Measurements from ENCODE around the gene CTNNB1. TPM values are rescaled to one million over a fixed set of nuclear protein-coding genes. Genes with fewer than 3 reads are reported as not detected.

The CTNNB1 gene
- total RNA-seq (2016; rRNA removed; fragmentation: Illumina TruSeq; extraction: Trizol) = 489 and 700 TPM in 2 replicates
- 50.2 and 54.9 TPM in 2 replicates for total RNA-seq (2016; cell fraction: cytosol; rRNA removed; fragmentation: Illumina TruSeq; extraction: Trizol; ENCODE audit: low read depth)
- 488 and 720 TPM in 2 replicates for total RNA-seq (2016; cell fraction: insoluble cytoplasmic fraction; rRNA removed; fragmentation: Illumina TruSeq; extraction: Trizol)
- 94.6 and 98.6 TPM in 2 replicates for total RNA-seq (2016; cell fraction: membrane; rRNA removed; fragmentation: Illumina TruSeq; extraction: Trizol)
- 268 and 292 TPM in 2 replicates for total RNA-seq (2016; cell fraction: nucleus; rRNA removed; fragmentation: Illumina TruSeq; extraction: Trizol)
- polyA plus RNA-seq (2011; rRNA removed) = 398 and 417 TPM in 2 replicates
- 460 and 473 TPM in 2 replicates for polyA plus RNA-seq (2011; cell fraction: cytosol; rRNA removed)
- polyA plus RNA-seq (2011; cell fraction: nucleus; rRNA removed) = 417 and 480 TPM in 2 replicates
- 229 and 276 TPM in 2 replicates for polyA plus RNA-seq (2012)
- polyA plus RNA-seq (2016; cell fraction: cytosol; fragmentation: Illumina TruSeq; extraction: Trizol; ENCODE audit: low read depth) = 7.0 and 9.4 TPM in 2 replicates
- 347 and 367 TPM in 2 replicates for polyA plus RNA-seq (2016; cell fraction: insoluble cytoplasmic fraction; fragmentation: Illumina TruSeq; extraction: Trizol; ENCODE audit: low read depth)
- 21.8 and 23.3 TPM in 2 replicates for polyA plus RNA-seq (2016; cell fraction: membrane; fragmentation: Illumina TruSeq; extraction: Trizol; ENCODE audit: low read depth)
- 235 and 254 TPM in 2 replicates for polyA plus RNA-seq (2016; cell fraction: nucleus; fragmentation: Illumina TruSeq; extraction: Trizol; ENCODE audit: insufficient read depth, low read depth)
- polyA minus RNA-seq (2011; rRNA and poly(A)+ RNA removed; ENCODE audit: low replicate concordance) = 1,533 and 3,275 TPM in 2 replicates
- 616 and 632 TPM in 2 replicates for polyA minus RNA-seq (2011; cell fraction: cytosol; rRNA and poly(A)+ RNA removed)
- 538 and 639 TPM in 2 replicates for polyA minus RNA-seq (2011; cell fraction: nucleus; rRNA and poly(A)+ RNA removed)
- Bru-seq, nascent RNA = percentile 99 among the genes with signal in this experiment
- percentile 98 among the genes with signal in this experiment for BruChase-seq, experiment 1, labeled RNA remaining after a 6-hour chase
- BruChase-seq, experiment 2, labeled RNA remaining after a 2-hour chase = percentile 98 among the genes with signal in this experiment
- long read RNA-seq, experiment 1, transcript CTNNB1-202 (16 exons, 3,268 nt) = major isoform, 11 of 251 reads
- long read RNA-seq, experiment 1, transcript CTNNB1-203 (16 exons, 3,472 nt) = minor isoform, 6 of 251 reads
- long read RNA-seq, experiment 1, partial matches to known transcripts = 22 of 251 reads
- long read RNA-seq, experiment 1, other reads (novel, unspliced or antisense) = 206 of 251 reads
- long read RNA-seq, experiment 2, transcript CTNNB1-201 (15 exons, 3,947 nt) = minor isoform, 9 of 341 reads
- long read RNA-seq, experiment 2, transcript CTNNB1-202 (16 exons, 3,268 nt) = major isoform, 17 of 341 reads
- long read RNA-seq, experiment 2, transcript CTNNB1-203 (16 exons, 3,472 nt) = minor isoform, 15 of 341 reads
- long read RNA-seq, experiment 2, partial matches to known transcripts = 262 of 341 reads
- long read RNA-seq, experiment 2, other reads (novel, unspliced or antisense) = 36 of 341 reads

- 1% methylated on average over 25 of the region's 112 CpGs for WGBS (ENCODE audit: low lambda C conversion rate)
- Histone ChIP-seq H3K27ac (ENCODE audit: extremely low read length, insufficient read depth, low read length) (peak within 1 kb of the TSS; percentile 93), H3K4me3 (replicated peaks in 1 of 3; ENCODE audit: insufficient read depth in 1 of 3, low read depth in 2 of 3, low read length in 3 of 3) (peak within 1 kb of the TSS; percentile 98 to 100 (median 99)), H3K9me3 (ENCODE audit: low read length) (no peaks in the 10 kb centered on the region), H3K27me3 (ENCODE audit: control insufficient read depth in 1 of 2, insufficient read depth in 2 of 2, low read length in 2 of 2) (peaks cover 0 to 5% of the 10 kb centered on the region in 2 experiments; a peak in 1 of 5 replicates), H3K79me2 (ENCODE audit: insufficient read depth, low read length) (peaks cover 52% of the 10 kb centered on the region), H4K20me1 (ENCODE audit: insufficient read depth, low read length) (peaks cover 42% of the 10 kb centered on the region), H3K4me1 (ENCODE audit: insufficient read depth, low read length) (peaks cover 26% of the 10 kb centered on the region), H3K36me3 (replicated peaks in 1 of 2; ENCODE audit: control insufficient read depth in 1 of 2, insufficient read depth in 2 of 2, low read length in 2 of 2) (no peaks in the 10 kb centered on the region), H3K4me2 (ENCODE audit: low read depth, low read length) (peak within 1 kb of the TSS; percentile 93), H3K9ac (ENCODE audit: insufficient read depth, low read depth, low read length) (peak within 1 kb of the TSS; percentile 99), H2AFZ (ENCODE audit: low read length) (no peak within 1 kb of the TSS)
- POLR2A ChIA-PET = interaction anchor here (0.7 to 3.7 kb wide), 25 partner anchors 8 to 890 kb away, joined by 3 to 26 read pairs (median 5); partner anchors contain the start of genes EIF1B, RPL14, ZNF620 and ZNF621
- no TSS peak for BruUV-seq (replicated peaks)
- intact Hi-C loops (cut with micrococcal nuclease; ENCODE audit: unreplicated experiment) = loop anchor here (2.0 to 10.0 kb wide), 5 partner anchors 264 to 614 kb away; no protein-coding TSS in a partner anchor
- FAIRE-seq = no peak
- peak; percentile 71 for DNase-seq (ENCODE audit: low spot score)
- peak; percentile 86 for ATAC-seq
- CTCF ChIA-PET (ENCODE audit: low intra/inter-chr PET ratio, low total read pairs) = no interaction called here
- in situ Hi-C loops (cut with HindIII; ENCODE audit: extremely low pct_ligation_motif_present, low pct_unique_long_range_greater_than_20kb) = no loop called here
- TF ChIP-seq, protein P1, sequence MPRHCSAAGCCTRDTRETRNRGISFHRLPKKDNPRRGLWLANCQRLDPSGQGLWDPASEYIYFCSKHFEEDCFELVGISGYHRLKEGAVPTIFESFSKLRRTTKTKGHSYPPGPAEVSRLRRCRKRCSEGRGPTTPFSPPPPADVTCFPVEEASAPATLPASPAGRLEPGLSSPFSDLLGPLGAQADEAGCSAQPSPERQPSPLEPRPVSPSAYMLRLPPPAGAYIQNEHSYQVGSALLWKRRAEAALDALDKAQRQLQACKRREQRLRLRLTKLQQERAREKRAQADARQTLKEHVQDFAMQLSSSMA (CRISPR knock-in tag; IDR thresholded peaks at IDR 0.05) = peak; percentile 91
- peak; percentile 77; the same call in 1 of the 2 replicates for TF ChIP-seq RXRA (CRISPR knock-in tag; IDR thresholded peaks at IDR 0.05)
- TF ChIP-seq KDM1A (CRISPR knock-in tag; IDR thresholded peaks at IDR 0.05) = peak; percentile 35; the same call in 1 of the 2 replicates
- no peak; the same call in 1 of the 2 replicates for TF ChIP-seq ZNF121 (CRISPR knock-in tag; IDR thresholded peaks at IDR 0.05)
- peak; percentile 99 for TF ChIP-seq KAT7 (CRISPR knock-in tag; IDR thresholded peaks at IDR 0.05; ENCODE audit: borderline replicate concordance)
- TF ChIP-seq MLX (CRISPR knock-in tag; IDR thresholded peaks at IDR 0.05) = no peak
- peak; percentile 80; the same call in 1 of the 2 replicates for TF ChIP-seq ZNF44 (CRISPR knock-in tag; IDR thresholded peaks at IDR 0.05)
- TF ChIP-seq ZNF777 (CRISPR knock-in tag; IDR thresholded peaks at IDR 0.05) = peak; percentile 99
- TF ChIP-seq DNMT1 (CRISPR knock-in tag; IDR thresholded peaks at IDR 0.05) = no peak
- no peak for TF ChIP-seq KAT2B (IDR thresholded peaks at IDR 0.05; ENCODE audit: borderline replicate concordance, low read depth, low read length)
- TF ChIP-seq, protein P2, sequence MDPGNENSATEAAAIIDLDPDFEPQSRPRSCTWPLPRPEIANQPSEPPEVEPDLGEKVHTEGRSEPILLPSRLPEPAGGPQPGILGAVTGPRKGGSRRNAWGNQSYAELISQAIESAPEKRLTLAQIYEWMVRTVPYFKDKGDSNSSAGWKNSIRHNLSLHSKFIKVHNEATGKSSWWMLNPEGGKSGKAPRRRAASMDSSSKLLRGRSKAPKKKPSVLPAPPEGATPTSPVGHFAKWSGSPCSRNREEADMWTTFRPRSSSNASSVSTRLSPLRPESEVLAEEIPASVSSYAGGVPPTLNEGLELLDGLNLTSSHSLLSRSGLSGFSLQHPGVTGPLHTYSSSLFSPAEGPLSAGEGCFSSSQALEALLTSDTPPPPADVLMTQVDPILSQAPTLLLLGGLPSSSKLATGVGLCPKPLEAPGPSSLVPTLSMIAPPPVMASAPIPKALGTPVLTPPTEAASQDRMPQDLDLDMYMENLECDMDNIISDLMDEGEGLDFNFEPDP (CRISPR knock-in tag; conservative IDR thresholded peaks at IDR 0.05) = no peak
- no peak for TF ChIP-seq ZNF781 (CRISPR knock-in tag; IDR thresholded peaks at IDR 0.05; ENCODE audit: borderline replicate concordance, not compliant biosample characterization)
- 0 out of 2 replicates have a peak, but pooled peaks have one; percentile 71 for TF ChIP-seq GPN1 (CRISPR knock-in tag; IDR thresholded peaks at IDR 0.05; ENCODE audit: borderline replicate concordance)
Measured at GRCh38 chr3:41198950-41199865, at the start of gene CTNNB1. Gene CTNNB1, plus strand, starts transcription at chr3:41199505. Its CDS starts 24,564 bp downstream, at chr3:41224069.

All from HepG2 (cell line).